Colonic mucosa (tissue), 4 donors: ENCODE results near the gene DENND6B. TPM values are rescaled to one million over a fixed set of nuclear protein-coding genes. Genes with fewer than 3 reads are reported as not detected.

Source experiments
- DNase-seq: peaks from one replicate; pipeline ENCODE4 v3.0.0-alpha.2; 2020
- H3K27ac ChIP-seq: fragments of 200-600 bp; one replicate; pipeline ENCODE4 v1.8.0; 2021
- H3K27me3 ChIP-seq: fragments of 200-600 bp; one replicate; pipeline ENCODE4 v1.8.0; 2021
- H3K36me3 ChIP-seq: fragments of 200-600 bp; one replicate; pipeline ENCODE4 v1.8.0; 2021
- H3K4me1 ChIP-seq: fragments of 200-600 bp; one replicate; pipeline ENCODE4 v1.8.0; 2021; ENCODE audit warnings: mild to moderate bottlenecking
- H3K4me3 ChIP-seq: fragments of 200-600 bp; one replicate; pipeline ENCODE4 v1.8.0; 2021
- H3K9ac ChIP-seq, 2 donors: one replicate each; pipeline ENCODE4 v1.7.0; 2013; ENCODE audit warnings: control low read depth in 2 of 2, low read depth in 2 of 2, low read length in 2 of 2
- H3K9me3 ChIP-seq: fragments of 200-600 bp; one replicate; pipeline ENCODE4 v1.8.0; 2021
- intact Hi-C: fragments of 100-400 bp; cut with DNase I; formaldehyde crosslinking; loops from one replicate; pipeline ENCODE4 v1.14.1; 2022
- total RNA-seq, 2 donors: library from RNA; stranded (reverse); fragmentation: NEBNext Ultra II Directional in 1 of 2; extraction: Animal tissue kit (Norgen Biotek cat#: 25700) in 1 of 2; gene quantifications; one replicate each; pipeline ENCODE4 v1.2.1, GENCODE V29; 2021
- TF ChIP-seq, protein P1 (sequence below): fragments of 200-600 bp; IDR thresholded peaks from one replicate; pipeline ENCODE4 v1.8.0; 2022; ENCODE audit warnings: antibody characterized with exemption, mild to moderate bottlenecking
- donor health status: healthy.
- donor health status: DM: no; HTN: no; CAD: no.
- donor health status: DM: no; HTN: no; CAD: no.

DENND6B gene
- total RNA-seq, 2 donors from 2014 or later, result 2.4 to 4.0 TPM

GRCh38 chr22:50285568-50286229 lies 41.1 kb downstream of the DENND6B start:
- H3K36me3 ChIP-seq, result peaks cover 37% of the 10 kb centered on the region
- DNase-seq, result no peak
- H3K9ac ChIP-seq, result no peak overlapping the region
- TF ChIP-seq, protein P1, sequence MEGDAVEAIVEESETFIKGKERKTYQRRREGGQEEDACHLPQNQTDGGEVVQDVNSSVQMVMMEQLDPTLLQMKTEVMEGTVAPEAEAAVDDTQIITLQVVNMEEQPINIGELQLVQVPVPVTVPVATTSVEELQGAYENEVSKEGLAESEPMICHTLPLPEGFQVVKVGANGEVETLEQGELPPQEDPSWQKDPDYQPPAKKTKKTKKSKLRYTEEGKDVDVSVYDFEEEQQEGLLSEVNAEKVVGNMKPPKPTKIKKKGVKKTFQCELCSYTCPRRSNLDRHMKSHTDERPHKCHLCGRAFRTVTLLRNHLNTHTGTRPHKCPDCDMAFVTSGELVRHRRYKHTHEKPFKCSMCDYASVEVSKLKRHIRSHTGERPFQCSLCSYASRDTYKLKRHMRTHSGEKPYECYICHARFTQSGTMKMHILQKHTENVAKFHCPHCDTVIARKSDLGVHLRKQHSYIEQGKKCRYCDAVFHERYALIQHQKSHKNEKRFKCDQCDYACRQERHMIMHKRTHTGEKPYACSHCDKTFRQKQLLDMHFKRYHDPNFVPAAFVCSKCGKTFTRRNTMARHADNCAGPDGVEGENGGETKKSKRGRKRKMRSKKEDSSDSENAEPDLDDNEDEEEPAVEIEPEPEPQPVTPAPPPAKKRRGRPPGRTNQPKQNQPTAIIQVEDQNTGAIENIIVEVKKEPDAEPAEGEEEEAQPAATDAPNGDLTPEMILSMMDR, result no peak
- no peak overlapping the region for H3K4me3 ChIP-seq
- intact Hi-C loops, result no loop called here
- H3K9me3 ChIP-seq, result no peaks in the 10 kb centered on the region
- no peak overlapping the region for H3K27ac ChIP-seq
- no peaks in the 10 kb centered on the region for H3K27me3 ChIP-seq
- H3K4me1 ChIP-seq, result no peaks in the 10 kb centered on the region

DNA sequence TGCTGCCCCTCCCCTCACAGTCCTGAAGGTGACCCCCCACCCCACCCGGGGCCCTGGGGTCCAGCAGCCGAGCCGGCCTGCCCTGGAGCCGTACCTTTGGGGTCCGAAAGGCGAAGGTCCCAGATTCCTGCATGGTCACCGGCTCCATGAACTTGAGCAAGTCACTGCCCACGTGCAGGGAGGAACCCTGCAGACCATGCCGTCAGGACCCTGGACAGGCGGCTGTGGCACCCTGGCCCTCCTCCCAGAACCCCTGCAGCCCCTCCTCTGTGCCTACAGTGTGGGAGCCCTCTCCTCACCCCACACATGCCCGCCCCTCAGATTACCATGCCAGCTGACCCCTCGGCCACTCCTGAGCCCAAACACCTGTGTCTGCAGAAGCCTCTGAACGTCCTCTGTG lies 42.3 kb downstream of the DENND6B start:
- DNase-seq, result no peak
- intact Hi-C loops, result no loop called here
- Histone ChIP-seq H3K9ac (no peak overlapping the region), H3K27ac (no peak overlapping the region), H3K36me3 (peaks cover 41% of the 10 kb centered on the region), H3K4me3 (no peak overlapping the region), H3K27me3 (no peaks in the 10 kb centered on the region), H3K9me3 (no peaks in the 10 kb centered on the region), H3K4me1 (no peaks in the 10 kb centered on the region)
- TF ChIP-seq, protein P1, result no peak

- no peaks in the 10 kb centered on the region for H3K9me3 ChIP-seq
- intact Hi-C loops, result no loop called here
- no peak overlapping the region for H3K27ac ChIP-seq
- TF ChIP-seq, protein P1, result no peak
- no peak overlapping the region for H3K9ac ChIP-seq
- no peak overlapping the region for H3K4me3 ChIP-seq
- no peak for DNase-seq
- no peaks in the 10 kb centered on the region for H3K4me1 ChIP-seq
- H3K27me3 ChIP-seq, result no peaks in the 10 kb centered on the region
- H3K36me3 ChIP-seq, result peaks cover 41% of the 10 kb centered on the region
Observed at GRCh38 chr22:50283821-50284220, 43.0 kb downstream of the DENND6B start.

GRCh38 chr22:50282361-50283155 lies 44.3 kb downstream of the DENND6B start:
- Histone ChIP-seq H3K4me1 (no peaks in the 10 kb centered on the region), H3K27ac (no peak overlapping the region), H3K36me3 (peaks cover 43% of the 10 kb centered on the region), H3K9ac (no peak overlapping the region), H3K4me3 (no peak overlapping the region), H3K9me3 (no peaks in the 10 kb centered on the region), H3K27me3 (no peaks in the 10 kb centered on the region)
- intact Hi-C loops, result no loop called here
- peak; percentile 77 for DNase-seq
- TF ChIP-seq, protein P1, result no peak

DNA sequence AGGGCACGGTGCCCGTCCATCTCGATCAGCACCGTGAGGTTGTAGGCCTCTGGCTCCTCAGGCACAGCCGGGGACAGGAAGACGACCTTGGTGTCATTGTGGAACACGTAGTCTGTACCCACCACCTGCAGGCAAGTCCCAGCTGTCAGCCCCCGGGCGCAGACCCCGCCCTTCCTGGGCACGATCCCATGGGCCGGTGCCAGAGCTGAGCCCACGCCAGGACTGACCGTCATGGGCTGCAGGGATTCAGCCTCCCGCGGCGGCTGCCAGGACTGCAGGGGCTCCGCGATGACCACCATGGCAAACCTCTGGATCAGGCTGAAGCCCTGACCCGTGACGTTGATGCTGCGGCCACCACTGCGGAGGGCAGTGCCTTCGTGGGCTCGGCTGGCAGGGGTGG lies 44.9 kb downstream of the DENND6B start:
- TF ChIP-seq, protein P1, result no peak
- Histone ChIP-seq H3K4me3 (no peak overlapping the region), H3K9ac (no peak overlapping the region), H3K27ac (no peak overlapping the region), H3K9me3 (no peaks in the 10 kb centered on the region), H3K36me3 (peaks cover 42% of the 10 kb centered on the region), H3K27me3 (no peaks in the 10 kb centered on the region), H3K4me1 (no peaks in the 10 kb centered on the region)
- intact Hi-C loops, result no loop called here
- DNase-seq, result no peak
